Right ventricle myocardium superior (tissue), 1 donor: ENCODE results near the gene XRRA1. TPM values are rescaled to one million over a fixed set of nuclear protein-coding genes. Genes with fewer than 3 reads are reported as not detected.
"Not testable (repeated sequence)": the region's sequence is repeated elsewhere in the genome, so short reads cannot be mapped to it uniquely, and the experiment has no call there.

Experiments
- ATAC-seq: fragments of 200-7000 bp; cut with Tn5 transposase; one replicate; pipeline ENCODE4 v1.9.1; 2020; ENCODE audit warnings: mild to moderate bottlenecking; ENCODE audit not compliant: poor library complexity
- DNase-seq: peaks from one replicate; pipeline ENCODE4 v3.0.0-alpha.2; 2020
- intact Hi-C: fragments of 100-400 bp; cut with DNase I; formaldehyde crosslinking; loops from one replicate; pipeline ENCODE4 v1.11.2; 2022
- total RNA-seq: library from RNA; stranded (reverse); fragmentation: NEBNext Ultra II Directional; extraction: Animal tissue kit (Norgen Biotek cat#: 25700); gene quantifications from one replicate; pipeline ENCODE4 v1.2.1, GENCODE V29; 2021
- donor health status: DM: no; HTN: yes; CAD: no; lungs with severe emphysema.

The XRRA1 gene
- total RNA-seq, 1 donor from 2014 or later, result 5.3 TPM

DNA sequence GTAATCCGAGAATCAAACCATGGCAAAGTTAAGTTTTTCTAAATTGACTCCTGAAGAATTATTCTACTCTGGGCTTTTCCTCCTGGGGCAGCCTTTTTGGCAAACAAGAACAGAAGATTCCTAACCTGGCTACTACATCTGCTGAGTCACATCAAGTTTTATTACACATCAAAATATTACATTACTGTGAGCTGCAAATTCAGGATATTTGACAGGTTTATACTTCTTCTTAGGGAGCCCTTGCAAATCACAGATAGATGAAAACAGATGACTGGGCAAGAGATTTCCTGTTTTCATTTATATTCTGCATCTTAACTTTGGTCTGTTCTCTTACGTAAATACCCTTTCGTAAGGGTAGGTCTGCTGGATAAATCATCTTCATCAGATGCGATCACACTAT is 23.6 kb downstream of the XRRA1 start:
- ATAC-seq (no peak), DNase-seq (no peak)
- intact Hi-C loops, result no loop called here

DNA sequence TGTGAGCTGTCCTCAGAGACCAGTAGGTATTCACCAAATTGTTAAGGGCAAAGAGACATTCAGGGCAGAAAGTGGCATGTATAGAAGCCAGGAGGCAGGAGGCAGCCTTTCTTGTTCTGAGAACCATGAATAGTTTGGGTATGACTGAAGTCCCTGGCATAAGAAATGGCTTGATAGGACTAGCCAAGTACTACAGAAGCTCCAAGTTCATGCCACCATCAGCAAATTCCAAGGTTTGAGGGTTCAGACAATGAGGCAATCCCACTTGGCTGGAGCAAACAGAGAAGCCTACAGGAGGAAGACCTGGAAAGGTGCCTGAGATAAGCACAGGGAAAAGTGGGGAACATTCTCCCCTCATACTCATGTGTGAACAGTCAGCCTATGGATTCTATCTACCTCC is 25.8 kb downstream of the XRRA1 start:
- intact Hi-C loops, result no loop called here
- DNase-seq (no peak), ATAC-seq (no peak)

DNA sequence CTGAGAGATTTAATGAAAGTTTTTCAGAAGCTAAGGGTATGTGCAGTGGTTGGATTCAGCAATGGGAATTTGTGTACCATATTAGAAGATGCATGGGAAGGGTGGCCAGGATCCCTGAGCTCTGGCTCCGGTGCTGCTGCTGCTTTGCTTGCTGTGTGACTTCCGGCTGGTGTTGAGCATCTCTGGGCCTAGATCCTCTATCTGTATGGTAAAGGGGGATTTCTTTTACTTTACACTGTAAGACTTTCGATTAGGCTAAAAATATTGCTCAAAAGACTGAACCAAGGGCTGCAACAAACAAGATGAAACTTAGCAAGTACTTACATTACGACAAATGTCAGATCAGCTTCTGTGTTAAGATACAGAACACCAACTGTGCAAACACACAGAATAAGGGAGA is 39.1 kb downstream of the XRRA1 start:
- intact Hi-C loops, result no loop called here
- no peak for ATAC-seq
- no peak for DNase-seq

DNA sequence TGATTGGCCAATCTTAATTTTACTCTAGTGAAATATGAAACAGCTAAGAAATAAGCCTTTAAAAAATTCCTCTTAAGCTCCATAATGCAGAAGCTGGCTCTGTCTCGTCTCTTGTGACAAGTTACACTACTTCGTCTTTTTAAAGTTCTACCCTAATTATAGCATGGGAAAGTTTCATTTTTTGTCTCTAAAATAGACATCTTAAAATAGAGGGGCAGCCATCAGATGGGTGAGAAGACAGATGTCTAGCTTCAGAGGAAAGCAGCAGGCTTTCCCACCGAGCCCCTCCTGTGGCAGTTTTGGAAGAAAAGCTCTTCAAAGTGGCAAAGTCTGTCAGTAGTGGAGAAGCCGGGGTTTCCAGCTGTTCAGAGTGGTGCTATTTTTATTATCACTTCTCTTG is 39.5 kb downstream of the XRRA1 start:
- intact Hi-C loops, result no loop called here
- DNase-seq (no peak), ATAC-seq (no peak)

DNA sequence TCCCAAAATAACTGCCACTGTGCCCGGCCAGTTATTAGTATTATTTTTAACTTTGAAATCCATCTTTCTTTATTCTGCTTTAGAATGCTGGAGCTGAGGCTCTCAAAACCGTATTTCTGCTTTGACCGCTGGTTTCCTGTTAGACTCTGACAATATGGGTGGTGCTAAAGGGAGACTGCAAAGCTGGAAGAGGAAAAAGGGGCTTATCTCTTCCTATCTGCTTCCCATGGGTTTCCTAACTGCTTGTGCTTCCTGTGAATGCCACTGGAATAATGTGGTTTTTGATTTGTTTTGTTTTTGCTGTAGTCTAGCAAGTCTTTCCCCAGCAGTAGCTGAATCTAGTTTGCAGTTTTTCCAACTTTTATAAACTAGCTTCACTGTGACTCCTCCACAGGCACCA is 43.6 kb downstream of the XRRA1 start:
- intact Hi-C loops, result no loop called here
- no peak for DNase-seq
- ATAC-seq, result peak; percentile 27

DNA sequence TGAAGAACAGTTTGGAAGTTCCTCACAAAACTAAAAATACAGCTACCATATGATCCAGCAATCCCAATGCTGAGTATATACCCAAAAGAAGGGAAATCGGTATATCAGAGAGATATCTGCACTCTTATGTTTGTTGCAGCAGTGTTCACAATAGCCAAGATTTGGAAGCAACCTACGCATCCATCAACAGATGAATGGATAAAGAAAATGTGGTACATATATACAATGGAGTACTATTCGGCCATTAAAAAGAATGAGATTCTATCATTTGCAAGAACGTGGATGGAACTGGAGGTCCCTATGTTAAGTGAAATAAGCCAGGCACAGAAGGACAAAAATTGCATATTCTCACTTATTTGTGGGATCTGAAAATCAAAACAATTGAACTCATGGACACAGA is 46.5 kb downstream of the XRRA1 start:
- intact Hi-C loops, result no loop called here
- ATAC-seq (no peak), DNase-seq (no peak)

DNA sequence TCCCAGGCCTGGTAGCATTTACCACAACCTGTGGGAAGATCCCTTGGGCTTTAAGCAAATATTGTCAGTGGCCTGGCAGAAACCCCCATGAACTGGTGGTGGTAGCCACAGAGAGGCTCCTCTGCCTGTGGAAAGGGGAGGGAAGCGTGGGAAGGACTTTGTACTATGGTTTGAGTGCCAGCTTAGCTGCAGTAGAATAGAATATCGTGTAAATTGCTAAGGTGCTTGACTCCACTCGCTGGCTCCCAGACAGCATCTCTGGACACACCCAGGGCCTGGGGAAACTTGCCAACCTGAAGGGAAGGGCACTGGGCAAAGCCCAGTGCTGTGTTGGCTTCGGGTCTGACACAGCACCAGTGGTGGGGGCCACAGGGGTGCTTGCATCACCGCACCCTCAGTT is 52.6 kb downstream of the XRRA1 start:
- intact Hi-C loops, result no loop called here
- DNase-seq, result no peak
- ATAC-seq, result no peak

DNA sequence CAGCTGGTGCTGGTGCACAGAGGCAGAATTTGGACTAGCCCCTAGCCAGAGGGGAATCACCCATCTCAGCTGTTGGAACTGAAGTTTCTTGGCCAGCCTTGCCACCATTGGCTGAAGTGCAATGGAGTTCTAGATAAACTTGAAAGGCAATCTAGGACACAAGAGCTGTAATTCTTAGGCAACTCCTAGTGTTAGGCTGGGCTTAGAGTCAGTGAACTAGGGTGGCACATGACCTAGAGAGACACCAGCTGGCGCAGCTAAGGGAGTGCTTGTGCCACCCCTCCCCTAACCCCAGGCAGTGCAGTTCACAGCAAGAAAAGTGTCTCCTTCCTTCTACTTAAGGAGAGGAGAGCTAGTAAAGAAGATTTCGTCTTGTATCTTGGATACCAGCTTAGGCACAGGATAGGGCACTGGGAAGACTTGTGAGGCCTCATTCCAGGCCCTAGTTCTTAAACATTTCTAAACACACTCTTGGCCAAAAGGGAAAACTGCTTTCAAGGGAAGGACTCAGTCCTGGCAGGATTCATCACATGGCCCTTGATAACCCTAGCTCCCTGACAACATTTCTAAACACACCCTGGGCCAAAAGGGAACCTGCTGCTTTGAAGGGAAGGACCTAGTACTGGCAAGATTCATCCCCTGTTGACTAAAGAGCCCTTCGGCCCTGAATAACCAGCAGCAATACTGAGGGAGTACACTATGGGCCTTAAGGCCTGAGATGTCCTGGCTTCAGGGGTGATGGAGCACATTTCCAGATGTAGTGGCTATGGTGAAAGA is 53.4 kb downstream of the XRRA1 start:
- ATAC-seq (peak; percentile 88), DNase-seq (no peak)
- intact Hi-C loops, result no loop called here

DNA sequence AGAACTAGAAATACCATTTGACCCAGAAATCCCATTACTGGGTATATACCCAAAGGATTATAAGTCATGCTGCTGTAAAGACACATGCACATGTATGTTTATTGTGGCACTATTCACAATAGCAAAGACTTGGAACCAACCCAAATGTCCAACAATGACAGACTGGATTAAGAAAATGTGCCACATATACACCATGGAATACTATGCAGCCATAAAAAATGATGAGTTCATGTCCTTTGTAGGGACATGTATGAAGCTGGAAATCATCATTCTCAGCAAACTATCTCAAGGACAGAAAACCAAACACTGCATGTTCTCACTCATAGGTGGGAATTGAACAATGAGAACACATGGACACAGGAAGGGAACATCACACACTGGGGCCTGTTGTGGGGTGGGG is 55.9 kb downstream of the XRRA1 start:
- DNase-seq, intact Hi-C loops, ATAC-seq: not testable (repeated sequence)

DNA sequence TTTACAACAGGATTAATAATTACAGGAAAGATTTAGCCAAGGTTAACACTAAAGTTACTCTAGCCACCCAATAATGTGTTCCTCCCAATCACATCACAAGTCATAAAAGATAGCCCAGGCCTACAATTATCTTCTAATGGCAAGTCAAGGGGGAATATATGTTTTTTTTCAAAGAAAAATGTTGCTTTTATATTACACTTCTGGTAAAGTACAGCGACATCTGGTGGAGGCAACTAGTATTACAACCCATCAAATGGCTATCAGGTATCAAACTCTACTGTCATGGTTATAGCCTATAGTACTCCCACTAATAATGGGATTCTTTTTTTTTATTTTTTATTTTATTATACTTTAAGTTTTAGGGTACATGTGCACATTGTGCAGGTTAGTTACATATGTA is 71.8 kb downstream of the XRRA1 start:
- ATAC-seq (no peak), DNase-seq (no peak)
- intact Hi-C loops, result no loop called here

DNA sequence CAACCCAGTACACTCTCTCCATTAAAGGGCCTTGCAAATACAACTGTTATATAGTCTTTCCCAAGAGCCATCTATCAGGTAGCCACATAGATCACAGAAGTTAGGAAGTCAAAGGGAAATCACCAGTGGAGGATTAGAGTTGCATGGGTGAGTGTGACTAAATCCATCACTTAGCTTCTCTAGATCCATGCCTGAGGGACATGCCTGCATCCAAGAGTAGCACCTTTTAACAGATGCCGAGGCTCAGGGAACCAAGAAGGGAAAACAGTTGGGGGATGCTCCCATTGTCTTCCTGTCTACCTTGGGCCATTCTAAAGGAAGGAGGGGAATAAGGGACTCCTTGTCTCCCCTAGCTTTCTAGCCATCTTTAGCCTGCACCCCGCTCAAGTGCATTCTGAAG is 77.9 kb downstream of the XRRA1 start:
- intact Hi-C loops, result no loop called here
- DNase-seq (no peak), ATAC-seq (no peak)

DNA sequence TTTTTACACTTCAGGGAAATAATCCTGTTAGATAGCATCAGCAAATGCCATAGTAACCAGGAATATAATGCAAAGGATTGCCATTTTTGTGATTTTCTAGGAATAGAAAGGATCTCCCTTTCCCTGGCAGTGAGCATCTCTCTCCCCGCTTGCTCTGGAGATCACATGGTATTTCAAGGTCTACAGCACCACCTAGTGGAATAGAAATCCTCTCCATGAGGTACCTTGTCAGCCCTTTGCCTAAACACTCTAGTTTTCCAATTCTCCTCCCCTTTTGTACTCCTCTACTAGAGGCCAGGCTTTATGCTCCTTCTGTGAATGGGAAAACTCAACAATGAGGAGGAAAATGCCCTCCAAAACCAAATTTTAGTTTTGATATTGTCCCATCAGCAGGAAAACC is 78.4 kb downstream of the XRRA1 start:
- ATAC-seq (no peak), DNase-seq (no peak)
- intact Hi-C loops, result no loop called here

DNA sequence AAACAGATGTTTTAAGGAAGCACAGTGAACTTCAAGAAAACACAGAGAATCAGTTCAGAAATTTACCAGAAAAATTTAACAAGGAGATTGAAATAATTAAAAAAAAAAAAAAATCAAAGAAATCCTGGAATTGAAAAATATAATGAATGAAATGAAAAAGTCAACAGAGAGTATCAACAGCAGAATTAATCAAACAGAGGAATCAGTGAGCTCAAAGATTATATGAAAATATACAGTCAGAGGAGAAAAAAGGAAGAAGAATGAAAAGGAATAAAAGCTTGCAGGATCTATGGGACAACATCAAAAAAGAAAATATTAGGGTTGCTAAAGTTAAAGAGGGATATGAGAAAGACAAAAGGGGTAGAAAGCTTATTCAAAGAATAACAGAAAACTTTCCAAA is 82.3 kb downstream of the XRRA1 start:
- no peak for DNase-seq
- ATAC-seq, result no peak
- intact Hi-C loops, result no loop called here

DNA sequence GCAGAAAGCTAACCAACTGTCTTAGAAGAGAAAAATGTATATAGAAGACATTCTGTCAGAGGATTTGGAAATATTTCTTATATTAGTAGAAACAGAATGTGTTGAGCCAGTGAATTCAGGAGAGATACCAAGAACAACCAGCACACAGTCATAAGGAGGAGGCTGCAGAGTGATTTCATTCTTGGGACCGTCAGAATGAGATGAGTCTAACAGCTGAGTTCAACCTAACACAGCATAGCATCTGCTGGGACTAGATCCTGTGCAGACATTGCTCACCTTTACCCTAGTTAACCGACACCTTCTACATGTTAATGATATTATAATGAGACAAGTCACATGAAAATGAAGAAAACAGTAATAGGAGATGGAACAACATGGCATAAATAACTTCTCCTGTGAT is 85.5 kb downstream of the XRRA1 start:
- intact Hi-C loops, result no loop called here
- ATAC-seq (no peak), DNase-seq (no peak)

DNA sequence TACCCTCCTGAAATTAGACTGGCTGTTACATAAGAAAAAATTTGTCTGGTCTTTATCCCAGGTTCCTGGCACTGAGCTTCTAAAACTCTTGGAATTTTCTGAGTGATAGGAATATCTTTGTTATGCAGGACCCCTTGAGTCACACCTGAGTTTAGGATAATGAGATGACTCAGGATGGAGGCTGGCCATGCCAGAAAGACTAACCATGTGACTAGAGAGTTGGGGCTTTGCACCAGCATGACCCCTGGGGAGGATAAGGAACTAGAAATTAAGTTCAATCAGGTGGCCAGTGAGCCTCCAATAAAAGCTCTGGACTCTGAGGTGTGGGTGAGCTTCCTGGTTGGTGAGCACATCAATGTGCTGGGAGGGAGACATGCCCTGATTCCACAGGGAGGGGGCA is 88.1 kb downstream of the XRRA1 start:
- DNase-seq, result no peak
- no peak for ATAC-seq
- intact Hi-C loops, result no loop called here

DNA sequence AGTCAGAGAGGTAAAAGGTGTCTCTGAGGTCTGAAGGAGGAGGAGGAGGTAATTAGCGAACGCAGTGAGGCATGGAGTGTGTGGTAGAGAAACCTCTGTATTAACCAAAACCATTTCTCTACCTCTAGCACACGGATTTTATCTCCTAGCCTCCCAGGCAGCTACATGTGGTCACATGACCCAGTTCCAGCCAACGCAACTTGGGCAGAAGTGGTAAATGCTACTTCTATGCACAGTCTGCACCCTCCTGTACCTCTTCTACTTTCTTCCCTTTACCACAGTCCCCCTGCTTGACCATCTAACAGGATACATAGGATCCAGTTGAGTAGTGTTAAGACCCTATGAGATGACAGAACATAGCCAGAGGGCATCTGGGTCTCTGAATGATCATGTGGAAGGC is 95.7 kb downstream of the XRRA1 start:
- intact Hi-C loops, result no loop called here
- no peak for DNase-seq
- no peak for ATAC-seq

DNA sequence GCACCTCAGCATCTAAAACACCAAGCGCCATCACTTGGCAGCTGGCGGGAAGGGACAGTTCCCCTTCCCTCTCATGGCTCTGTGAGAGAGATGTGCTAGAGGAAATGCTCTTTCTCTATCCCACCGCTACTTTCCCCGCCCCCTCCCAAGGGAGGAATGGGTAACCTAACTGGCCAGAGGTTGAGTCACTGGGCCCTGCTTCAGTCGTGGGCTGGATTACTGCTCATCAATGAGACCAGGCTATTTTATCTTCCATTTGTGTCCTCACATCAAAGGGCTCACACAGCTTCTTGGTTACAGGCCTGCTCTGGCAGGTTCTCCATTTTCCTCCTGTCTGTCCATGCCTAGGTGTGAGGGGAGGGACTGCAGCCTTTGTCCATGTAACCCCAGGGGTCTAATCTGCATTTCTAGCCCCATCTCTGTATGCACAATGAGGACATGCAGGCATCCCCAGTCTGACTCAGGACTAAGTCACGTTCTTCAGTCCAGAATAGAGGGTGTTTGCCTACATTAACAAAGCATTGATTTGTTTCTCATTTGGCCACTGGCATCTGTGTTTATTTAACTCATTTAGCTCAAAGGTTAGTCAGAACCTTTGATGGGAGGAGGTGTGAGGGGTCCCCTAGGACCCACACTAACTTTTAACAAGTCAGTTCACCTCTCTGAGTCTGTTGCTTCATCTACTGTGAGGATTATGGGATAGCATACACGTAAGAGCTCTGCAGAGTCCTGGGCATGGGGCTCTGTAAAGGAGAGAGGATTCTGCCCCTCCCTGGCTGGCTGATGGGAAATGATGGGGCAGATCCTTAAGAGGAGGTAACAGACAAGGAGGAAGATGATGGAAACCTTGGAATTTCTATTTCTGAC is 99.1 kb downstream of the XRRA1 start:
- DNase-seq, result no peak
- ATAC-seq, result no peak
- intact Hi-C loops, result no loop called here

DNA sequence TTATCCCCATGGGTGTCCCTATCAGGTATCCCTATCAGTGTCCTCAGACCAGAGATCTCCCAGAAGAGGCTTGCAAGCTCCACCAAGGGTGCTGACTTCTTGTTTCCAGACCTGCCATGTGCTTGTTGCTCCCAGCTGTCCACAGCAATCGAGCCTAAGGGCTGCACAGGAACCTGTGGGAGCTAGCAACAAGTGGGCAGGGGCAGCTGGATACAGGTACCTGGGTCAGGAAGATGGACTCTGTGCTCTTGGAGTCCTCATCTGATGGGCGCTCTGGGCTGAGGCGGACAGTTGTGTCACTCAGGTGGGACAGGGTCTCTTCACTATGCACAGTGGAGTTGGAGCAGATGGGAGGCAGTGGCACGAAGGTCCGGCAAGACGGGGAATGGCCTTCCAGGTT is 101.0 kb downstream of the XRRA1 start:
- ATAC-seq (no peak), DNase-seq (no peak)
- intact Hi-C loops, result no loop called here

DNA sequence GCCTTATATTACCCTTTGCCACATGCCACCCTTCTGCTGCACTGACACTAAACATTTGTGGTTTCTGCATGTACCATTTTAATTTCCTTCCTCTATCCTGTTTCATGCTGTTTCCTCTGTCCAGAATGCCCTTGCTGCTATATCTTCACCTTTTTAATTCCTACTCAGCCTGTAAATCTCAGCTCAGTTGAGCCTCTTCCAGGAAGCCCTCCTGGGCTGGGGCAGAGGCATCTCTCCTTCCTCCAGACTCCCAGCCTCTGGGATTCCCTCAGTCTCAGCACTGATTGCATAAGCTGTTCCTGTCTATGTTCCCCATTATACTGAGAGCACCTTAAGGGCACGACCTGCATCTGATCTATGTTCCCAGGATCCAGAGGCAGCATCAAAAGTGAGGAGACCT is 101.5 kb downstream of the XRRA1 start:
- DNase-seq, result no peak
- ATAC-seq, result no peak
- intact Hi-C loops, result no loop called here

DNA sequence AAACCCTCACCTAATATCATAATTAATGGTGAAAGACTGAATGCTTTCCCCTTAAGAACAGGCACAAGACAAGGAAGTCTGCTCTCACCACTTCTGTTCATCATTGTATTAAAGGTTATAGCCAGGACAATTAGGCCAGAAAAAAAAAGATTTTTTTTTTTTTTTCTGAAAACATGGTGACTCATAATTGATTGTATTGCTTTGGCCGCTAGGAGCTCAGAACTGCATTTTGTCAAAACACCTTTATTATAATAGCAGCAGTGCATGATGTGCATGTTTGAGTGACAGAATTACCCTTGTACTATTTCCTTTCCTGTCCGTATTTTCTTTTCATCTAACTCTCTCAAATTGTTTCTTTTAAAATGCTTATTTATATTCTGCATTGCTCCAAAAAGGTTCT is 102.1 kb downstream of the XRRA1 start:
- intact Hi-C loops, result no loop called here
- no peak for ATAC-seq
- DNase-seq, result no peak
